Stimulated activated CD4-positive, alpha-beta T cell treated with anti-CD3 and anti-CD28 coated beads, TNF-alpha, amount 100 ng/mL, for 24 hours (primary cell): Measurements from ENCODE around the gene TNFAIP6.
"Not testable (repeated sequence)": the region's sequence is repeated elsewhere in the genome, so short reads cannot be mapped to it uniquely, and the experiment has no call there.

Experiments
- DNase-seq, 3 experiments: peaks; one replicate each; pipeline ENCODE4 v3.0.0-alpha.2; 2020; ENCODE audit warnings: low read depth in 3 of 3

Gene TNFAIP6

GRCh38 chr2:151417650-151418049 is 60.3 kb downstream of the TNFAIP6 start:
- no peak for DNase-seq

GRCh38 chr2:151421681-151422080 is 64.3 kb downstream of the TNFAIP6 start:
- DNase-seq: not testable (repeated sequence)

GRCh38 chr2:151422917-151423439 is 65.6 kb downstream of the TNFAIP6 start:
- DNase-seq: no peak

- DNase-seq: no peak
Observed at GRCh38 chr2:151423760-151424159, 66.4 kb downstream of the TNFAIP6 start.
